Activated CD4-positive, alpha-beta T cell treated with anti-CD3 and anti-CD28 coated beads for 4 hours (primary cell): ENCODE data around the gene TMEM132C.
"Not testable (repeated sequence)": the region's sequence is repeated elsewhere in the genome, so short reads cannot be mapped to it uniquely, and the experiment has no call there.

ENCODE experiments used
- DNase-seq, 2 donors: peaks; one replicate each; pipeline ENCODE4 v3.0.0-alpha.2; 2020

The TMEM132C gene

DNA sequence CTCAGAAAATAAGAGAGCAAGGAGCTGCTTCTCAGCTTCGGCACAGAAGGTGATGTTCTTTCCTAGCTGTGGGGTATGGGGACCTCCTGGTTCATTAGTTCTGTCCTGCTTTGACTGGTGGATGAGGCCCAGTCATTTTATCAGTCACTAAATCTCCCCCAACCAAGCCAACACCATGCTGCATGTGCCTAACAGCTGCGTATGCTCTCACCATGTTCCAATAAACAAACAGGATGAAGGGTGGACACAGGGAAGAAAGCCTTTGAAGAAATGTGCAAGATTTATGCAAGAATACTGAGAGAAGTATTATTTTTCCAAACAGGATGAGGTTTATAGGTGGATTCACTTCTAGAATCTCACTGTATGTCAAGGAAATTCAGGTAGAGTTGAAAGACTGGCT, 156.2 kb downstream of the TMEM132C start:
- DNase-seq = no peak

GRCh38 chr12:128424931-128425431, 158.0 kb downstream of the TMEM132C start:
- DNase-seq = no peak

DNA sequence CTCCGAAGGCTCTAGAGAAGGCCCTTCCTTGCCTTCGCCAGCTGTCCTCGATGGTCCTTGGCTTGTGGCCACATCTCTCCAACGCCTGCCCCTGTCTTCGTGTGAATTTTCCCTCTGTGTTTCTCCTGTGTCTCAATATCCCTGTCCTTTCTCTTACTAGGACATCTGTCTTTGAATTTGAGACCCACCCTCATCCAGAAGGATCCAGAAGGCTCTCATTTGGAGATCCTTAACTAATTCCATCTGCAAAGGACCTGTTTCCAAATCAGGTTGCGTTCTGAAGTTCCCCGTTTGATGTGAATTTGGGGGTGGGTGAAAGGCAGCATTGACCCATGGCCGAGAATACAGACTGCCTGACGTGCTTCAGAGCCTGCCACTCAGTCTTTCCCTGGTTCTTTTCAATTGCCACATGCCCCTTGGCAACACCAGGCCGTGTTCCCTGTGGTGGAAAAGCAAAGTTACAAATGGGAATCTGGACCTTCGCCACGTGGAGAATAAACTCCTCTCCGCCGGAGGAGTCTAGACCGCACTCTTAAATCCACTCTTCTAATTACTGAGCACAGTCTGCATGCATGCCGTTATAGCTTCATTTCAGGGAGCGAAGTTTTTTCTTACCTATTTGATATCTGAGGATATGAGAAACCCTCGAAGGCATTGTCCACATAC, 158.8 kb downstream of the TMEM132C start:
- DNase-seq = no peak

DNA sequence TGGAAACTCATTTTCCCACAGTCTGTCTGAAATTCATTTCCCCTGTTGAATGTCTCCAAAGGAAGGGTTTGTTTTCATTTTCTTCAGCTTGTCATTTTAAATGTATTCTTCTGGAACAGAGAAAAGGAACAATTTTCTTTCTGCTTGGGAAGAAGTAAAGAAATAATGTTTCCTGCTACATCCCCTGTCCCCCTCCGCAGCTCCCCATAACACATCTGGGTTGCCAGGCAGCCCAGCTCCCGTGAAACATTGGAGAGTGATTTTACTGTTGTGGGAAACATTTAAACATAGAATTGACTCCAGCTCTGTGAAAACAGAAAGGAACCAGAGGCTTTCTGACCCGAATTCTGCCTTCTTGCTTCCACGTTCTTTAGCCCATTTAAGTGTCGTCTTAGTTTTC, 159.5 kb downstream of the TMEM132C start:
- DNase-seq = no peak

GRCh38 chr12:128439796-128440195, 172.8 kb downstream of the TMEM132C start:
- DNase-seq = no peak

DNA sequence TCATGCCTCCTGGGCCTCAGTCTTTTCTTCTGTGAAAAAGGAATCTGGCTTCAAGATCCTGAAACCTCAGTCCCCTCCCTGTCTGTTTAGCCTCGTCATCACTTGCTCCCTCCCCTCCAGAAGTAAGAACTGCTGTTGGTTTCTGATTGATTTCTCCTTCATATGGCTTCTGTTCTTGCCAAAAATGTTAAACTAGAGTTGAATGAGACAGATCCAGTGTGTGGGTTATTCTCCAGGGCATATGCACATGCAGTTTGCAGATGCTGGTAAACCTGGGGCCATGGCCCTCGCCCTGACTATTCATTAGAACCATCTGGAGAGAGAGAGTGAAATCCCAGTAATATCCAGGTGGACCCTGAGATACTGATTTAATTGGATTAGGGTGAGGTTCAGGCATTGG, 175.1 kb downstream of the TMEM132C start:
- no peak for DNase-seq

DNA sequence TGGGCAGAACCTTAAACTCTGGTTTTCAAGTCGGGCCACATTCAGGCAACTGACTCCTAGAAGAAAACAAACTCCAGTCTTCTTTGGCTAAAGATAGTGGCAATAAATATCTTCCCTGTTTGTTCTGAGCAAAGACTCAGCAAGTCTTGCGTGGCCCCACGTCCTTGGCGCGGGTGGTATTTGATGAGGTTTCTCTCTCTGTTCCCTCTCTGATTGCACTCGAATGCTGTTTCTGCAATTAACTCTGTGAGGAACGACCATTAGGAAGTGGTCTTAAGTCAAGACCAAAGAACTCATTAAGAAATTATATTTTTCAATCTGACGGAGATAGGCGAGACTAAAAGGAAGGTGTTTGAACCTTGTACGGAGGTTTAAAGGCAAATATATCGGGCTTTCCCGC, 177.6 kb downstream of the TMEM132C start:
- DNase-seq = no peak

GRCh38 chr12:128445415-128446127, 178.6 kb downstream of the TMEM132C start:
- no peak for DNase-seq

- DNase-seq = no peak
Measured at GRCh38 chr12:128449146-128449894, 182.3 kb downstream of the TMEM132C start.

DNA sequence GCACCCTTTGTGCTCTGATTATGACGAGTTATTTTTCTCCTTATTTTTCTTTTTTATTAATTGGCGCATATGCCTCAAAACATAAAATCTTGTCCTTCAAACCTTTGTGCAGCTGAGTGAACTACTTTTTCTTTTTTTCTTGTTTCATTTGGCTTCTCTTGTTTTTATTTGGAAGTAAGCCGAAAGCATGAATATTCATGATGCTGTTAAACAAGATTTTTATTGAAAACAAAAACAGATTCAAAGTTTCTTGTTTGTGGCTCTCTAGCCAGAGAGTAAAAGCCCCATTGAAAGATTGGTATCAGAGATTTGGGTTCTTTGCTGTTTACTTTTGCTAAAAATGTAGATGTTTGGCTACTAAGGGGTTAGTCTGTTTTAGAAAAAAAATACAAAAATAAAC, 183.8 kb downstream of the TMEM132C start:
- DNase-seq = no peak

DNA sequence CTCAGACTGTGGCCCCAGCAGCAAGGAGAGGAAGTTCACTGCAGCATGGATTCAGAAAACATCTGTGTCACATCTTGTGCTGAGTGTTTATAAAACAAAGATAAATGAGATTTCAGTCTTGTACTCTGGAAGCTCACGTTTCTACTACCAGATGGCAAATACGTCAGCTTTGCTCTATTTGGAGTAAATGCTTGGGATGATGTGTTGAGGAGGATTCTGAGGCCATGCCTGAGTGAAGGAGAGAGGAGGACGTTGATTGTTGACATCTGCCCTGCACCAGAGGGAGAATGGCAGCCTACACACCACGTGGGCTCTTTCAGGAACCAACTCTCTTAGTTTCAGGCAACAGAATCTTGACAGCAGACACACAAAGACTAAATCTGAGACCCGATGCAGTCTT, 188.9 kb downstream of the TMEM132C start:
- DNase-seq = no peak

DNA sequence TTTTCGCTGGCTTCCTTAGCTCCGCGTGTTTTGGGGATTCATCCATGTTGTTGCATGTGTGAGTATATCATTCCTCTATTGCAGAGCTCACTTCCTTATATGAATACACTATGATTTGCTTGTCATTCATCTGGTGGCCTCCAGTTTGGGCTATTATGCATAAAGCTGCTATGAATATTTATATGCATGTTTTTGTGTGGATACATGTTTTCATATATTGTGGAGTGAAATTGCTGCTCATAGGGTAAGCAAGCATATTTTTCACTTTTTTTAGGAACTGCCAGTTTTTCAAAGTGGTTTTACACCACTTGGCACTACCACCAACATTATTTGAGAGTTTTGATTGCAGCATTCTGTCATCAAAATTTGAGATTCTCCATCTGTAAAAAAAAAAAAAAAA, 190.0 kb downstream of the TMEM132C start:
- no peak for DNase-seq

DNA sequence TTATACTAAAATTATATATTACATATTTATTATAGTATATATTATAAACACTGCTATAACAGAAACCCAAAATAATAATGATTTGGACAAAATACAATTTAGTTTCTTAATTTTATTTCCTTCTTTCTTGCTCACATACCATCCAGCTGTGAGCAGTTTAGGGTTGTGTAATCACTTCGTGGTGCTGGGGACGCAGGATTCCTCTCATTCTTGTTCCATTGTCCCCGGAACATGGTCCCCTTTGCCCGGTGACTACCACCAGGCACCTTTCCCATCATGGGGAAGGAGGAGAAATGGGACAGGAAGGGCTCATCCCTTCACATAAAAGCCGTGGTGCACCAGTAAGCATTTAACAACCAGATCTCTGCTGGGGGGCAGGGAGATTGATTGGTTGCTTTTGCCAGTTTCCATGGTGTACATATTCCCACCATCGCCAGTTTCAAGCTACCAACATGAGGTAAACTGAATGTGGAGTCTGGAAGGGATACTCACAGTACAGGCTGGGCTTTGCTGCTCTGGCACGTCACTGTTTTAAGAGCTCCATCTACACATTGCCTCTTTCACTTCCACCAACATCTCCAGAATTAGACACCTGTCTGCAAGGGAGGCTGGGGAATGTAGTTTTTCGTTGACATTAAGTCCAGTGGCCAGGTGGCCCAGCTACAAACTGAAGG, 191.5 kb downstream of the TMEM132C start:
- no peak for DNase-seq

DNA sequence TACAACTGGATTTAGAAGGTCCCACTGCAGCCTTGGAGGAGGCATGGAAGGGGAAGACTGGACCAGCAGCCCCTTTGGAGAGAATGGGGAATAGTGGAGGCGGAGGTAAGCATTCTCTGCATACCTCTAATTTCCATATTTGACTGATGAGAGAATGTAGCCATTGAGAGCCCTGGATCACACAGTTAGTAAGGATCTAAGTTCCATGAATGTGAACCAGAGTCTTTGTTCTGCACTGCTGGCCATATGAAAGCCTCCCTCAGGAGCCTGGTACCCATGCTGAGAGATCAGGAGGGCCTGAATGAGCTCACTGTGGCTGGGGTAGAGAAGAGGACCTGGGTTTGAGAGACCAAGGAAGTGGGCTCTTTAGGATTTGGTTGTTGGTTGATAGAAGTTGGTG, 192.1 kb downstream of the TMEM132C start:
- no peak for DNase-seq

DNA sequence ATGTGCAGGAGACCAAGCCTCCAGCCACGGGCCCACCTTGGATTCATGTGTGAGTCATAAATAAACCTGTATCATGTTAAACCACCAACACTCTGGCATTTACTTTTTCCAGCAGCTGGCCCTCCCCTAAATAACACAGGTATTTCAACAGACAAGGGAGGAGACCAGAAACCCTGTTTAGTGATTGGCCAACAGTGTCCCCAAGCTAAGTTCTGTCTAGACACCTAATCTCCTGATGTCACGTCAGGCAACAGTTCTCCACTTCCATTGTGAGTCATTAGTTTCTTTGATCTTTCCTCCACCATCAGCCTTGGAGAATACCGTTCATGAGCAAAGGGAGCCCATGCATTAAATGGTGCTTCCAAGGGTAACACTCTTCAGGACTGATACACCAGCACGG, 196.9 kb downstream of the TMEM132C start:
- no peak for DNase-seq

DNA sequence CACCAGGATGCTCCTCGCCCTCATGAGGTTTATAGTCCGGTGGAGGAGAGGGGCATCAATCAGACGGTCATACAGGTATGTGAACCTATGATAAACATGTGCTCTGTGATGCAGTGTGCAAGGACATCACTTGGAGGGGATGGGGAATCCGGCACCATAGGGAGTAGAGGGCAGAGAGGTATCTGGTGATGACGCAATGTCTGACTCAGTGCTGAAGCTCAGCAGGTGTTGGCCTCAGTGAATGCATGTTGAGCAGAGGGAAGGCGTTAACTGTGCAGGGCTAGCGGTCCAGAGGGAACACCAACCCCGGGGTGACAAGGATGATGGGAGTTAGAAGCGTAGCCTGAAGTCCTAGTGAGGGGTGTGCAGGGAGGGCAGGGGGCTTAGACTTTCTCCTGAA, 200.9 kb downstream of the TMEM132C start:
- DNase-seq = no peak

DNA sequence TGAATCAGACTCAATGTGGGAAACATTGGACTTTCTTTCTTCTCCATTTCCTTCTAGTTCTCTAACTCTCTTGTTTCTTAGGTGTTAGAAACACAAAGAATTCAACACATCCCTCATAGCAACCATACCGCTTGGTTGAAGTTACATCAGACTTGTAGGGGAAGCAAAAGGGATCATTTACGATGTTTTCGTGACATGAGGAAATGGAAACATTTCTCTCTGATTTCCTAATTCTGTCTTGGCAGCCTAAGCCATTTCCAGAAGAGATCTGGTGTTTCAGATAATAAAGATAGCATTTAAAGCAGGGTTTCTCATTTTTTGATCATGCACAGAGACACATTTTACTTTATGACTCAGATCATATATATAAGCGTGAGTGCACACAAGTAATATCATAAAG, 202.0 kb downstream of the TMEM132C start:
- no peak for DNase-seq

GRCh38 chr12:128471491-128471890, 204.5 kb downstream of the TMEM132C start:
- no peak for DNase-seq

DNA sequence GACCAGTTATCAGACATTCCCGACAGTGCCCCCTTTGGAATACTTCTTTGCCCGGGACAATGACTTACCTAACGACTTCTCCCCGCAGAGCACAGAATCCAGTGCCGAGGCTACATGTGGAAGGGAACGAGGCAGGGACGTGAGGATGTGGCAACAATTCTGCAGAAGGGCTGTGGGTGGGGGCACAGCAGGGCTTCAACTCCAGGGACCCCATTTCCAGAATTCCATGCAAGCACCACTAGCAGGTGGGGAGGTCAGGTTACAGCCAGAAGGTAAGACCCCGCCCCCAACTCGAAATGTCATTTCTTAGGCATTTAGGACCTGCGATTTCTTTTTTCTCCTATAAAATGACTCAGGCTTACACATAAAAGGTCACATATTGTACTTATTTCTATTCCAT, 207.9 kb downstream of the TMEM132C start:
- no peak for DNase-seq

- no peak for DNase-seq
Measured at GRCh38 chr12:128476266-128476665, 209.3 kb downstream of the TMEM132C start.

- no peak for DNase-seq
Measured at GRCh38 chr12:128483526-128484255, 216.7 kb downstream of the TMEM132C start.

DNA sequence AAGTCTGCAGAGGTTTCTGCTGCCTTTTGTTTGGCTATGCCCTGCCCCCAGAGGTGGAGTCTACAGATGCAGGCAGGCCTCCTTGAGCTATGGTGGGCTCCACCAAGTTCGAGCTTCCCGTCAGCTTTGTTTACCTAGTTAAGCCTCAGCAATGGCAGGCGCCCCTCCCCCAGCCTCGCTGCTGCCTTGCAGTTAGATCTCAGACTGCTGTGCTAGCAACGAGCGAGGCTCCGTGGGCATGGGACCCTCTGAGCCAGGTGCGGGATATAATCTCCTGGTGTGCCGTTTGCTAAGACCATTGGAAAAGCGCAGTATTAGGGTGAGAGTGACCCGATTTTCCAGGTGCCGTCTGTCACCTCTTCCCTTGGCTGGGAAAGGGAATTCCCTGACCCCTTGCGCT, 230.4 kb downstream of the TMEM132C start:
- DNase-seq = not testable (repeated sequence)

DNA sequence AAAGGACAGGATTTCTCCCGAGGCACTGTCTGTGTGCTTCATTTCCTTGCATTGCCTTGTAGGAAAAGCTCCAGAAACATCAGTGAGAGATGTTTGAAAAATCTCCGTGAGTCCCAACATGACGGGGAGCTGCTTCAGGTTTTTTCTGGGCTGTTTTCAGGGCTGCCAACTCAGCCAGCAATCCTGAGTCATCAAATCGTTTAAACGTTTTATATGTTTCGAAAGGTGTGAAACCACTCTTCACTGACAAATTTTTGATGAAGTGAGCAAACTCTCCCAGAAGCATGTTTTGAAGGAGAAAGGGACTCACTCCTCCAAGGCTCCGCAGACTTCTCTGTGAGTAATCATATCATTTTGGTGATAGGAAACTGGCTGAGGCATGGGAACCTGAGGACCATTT, 240.5 kb downstream of the TMEM132C start:
- DNase-seq = no peak
